SK-N-SH (cell line): ENCODE results near the gene NEAT1. TPM values are rescaled to one million over a fixed set of nuclear protein-coding genes. Genes with fewer than 3 reads are reported as not detected.

Experiments used
- CTCF ChIA-PET: fragments of 300-600, 350-600 bp; formaldehyde crosslinking; extraction: SDS; loops from one replicate; lab custom pipeline; 2021; lab: Yijun Ruan, JAX
- POLR2A ChIA-PET: fragments of 350-600 bp; sonication (Branson Sonifier 250); formaldehyde crosslinking; extraction: SDS; loops from one replicate; lab custom pipeline; 2020; ENCODE audit warnings: antibody characterized with exemption, inconsistent platforms; lab: Yijun Ruan, JAX
- DNase-seq: peaks from one replicate; pipeline ENCODE4 v3.0.0; 2012
- H2AFZ ChIP-seq: fragments of 200-600 bp; sonication (generic); 2 replicates; pipeline ENCODE4 v1.8.1; 2016; ENCODE audit warnings: antibody characterized with exemption, mild to moderate bottlenecking, low read depth
- H3F3A ChIP-seq: fragments of 200-600 bp; sonication (generic); replicated peaks from 2 replicates; pipeline ENCODE3; 2016; ENCODE audit warnings: antibody characterized with exemption, mild to moderate bottlenecking; ENCODE audit not compliant: insufficient read depth
- H3K27ac ChIP-seq, 2 experiments: fragments of 200-500 bp in 1 of 2; fragments of 200-600 bp in 1 of 2; sonication (Bioruptor generic) in 1 of 2; sonication (generic), shearing (Covaris generic) in 1 of 2; 2 replicates each; pipeline versions ENCODE4 v1.5.1 to v1.6.1; 2014 to 2016; ENCODE audit warnings: low read depth in 2 of 2, inconsistent platforms in 1 of 2, low read length in 1 of 2, mild to moderate bottlenecking in 1 of 2, mixed read lengths in 1 of 2
- H3K27me3 ChIP-seq: fragments of 200-600 bp; sonication (generic), shearing (Covaris generic); 2 replicates; pipeline ENCODE4 v1.6.1; 2016; ENCODE audit warnings: mixed run types; ENCODE audit not compliant: insufficient read depth
- H3K36me3 ChIP-seq, 2 experiments: fragments of 200-500 bp in 1 of 2; fragments of 200-600 bp in 1 of 2; sonication (Bioruptor generic) in 1 of 2; sonication (generic) in 1 of 2; replicated peaks in 1 of 2; 2 replicates each; pipeline versions ENCODE3 to v1.5.1; 2014 to 2016; ENCODE audit warnings: low read length in 1 of 2, mild to moderate bottlenecking in 1 of 2; ENCODE audit not compliant: insufficient read depth in 2 of 2, control insufficient read depth in 1 of 2
- H3K4me1 ChIP-seq, 2 experiments: fragments of 200-500 bp in 1 of 2; fragments of 200-600 bp in 1 of 2; sonication (Bioruptor generic) in 1 of 2; sonication (generic), shearing (Covaris generic) in 1 of 2; 2 replicates each; pipeline versions ENCODE4 v1.5.1 to v1.6.1; 2014 to 2016; ENCODE audit warnings: low read depth in 1 of 2, low read length in 1 of 2, mixed run types in 1 of 2; ENCODE audit not compliant: insufficient read depth in 2 of 2, control insufficient read depth in 1 of 2
- H3K4me2 ChIP-seq: fragments of 200-600 bp; sonication (generic), shearing (Covaris generic); 2 replicates; pipeline ENCODE4 v1.6.1; 2017; ENCODE audit warnings: mixed run types
- H3K4me3 ChIP-seq, 2 experiments: fragments of 200-500 bp in 1 of 2; fragments of 200-600 bp in 1 of 2; sonication (Bioruptor generic) in 1 of 2; sonication (generic), shearing (Covaris generic) in 1 of 2; 2 replicates each; pipeline versions ENCODE4 v1.5.1 to v1.8.1; 2014 to 2016; ENCODE audit warnings: low read depth in 2 of 2, inconsistent platforms in 1 of 2, low read length in 1 of 2, mild to moderate bottlenecking in 1 of 2, mixed read lengths in 1 of 2, moderate library complexity in 1 of 2
- H3K79me2 ChIP-seq: fragments of 200-600 bp; sonication (generic); 2 replicates; pipeline ENCODE4 v1.8.1; 2017; ENCODE audit warnings: mild to moderate bottlenecking; ENCODE audit not compliant: insufficient read depth
- H3K9ac ChIP-seq: fragments of 200-600 bp; sonication (generic); 2 replicates; pipeline ENCODE4 v1.6.1; 2017; ENCODE audit warnings: mixed run types
- H3K9me2 ChIP-seq: fragments of 200-600 bp; sonication (generic); 2 replicates; pipeline ENCODE4 v1.6.1; 2017; ENCODE audit warnings: mixed run types
- H3K9me3 ChIP-seq: fragments of 200-600 bp; sonication (generic); 2 replicates; pipeline ENCODE4 v1.6.1; 2017; ENCODE audit warnings: mixed run types, mild to moderate bottlenecking, moderate library complexity
- H4K20me1 ChIP-seq: fragments of 200-600 bp; sonication (generic); 2 replicates; pipeline ENCODE4 v1.6.1; 2017; ENCODE audit warnings: mild to moderate bottlenecking, mixed run types; ENCODE audit not compliant: insufficient read depth
- FOXM1 ChIP-seq: IDR thresholded peaks from 2 replicates; pipeline ENCODE4 v1.4.0; 2012; ENCODE audit warnings: low read depth, mild to moderate bottlenecking
- GABPA ChIP-seq: IDR thresholded peaks from 2 replicates; pipeline ENCODE4 v1.4.0; 2012; ENCODE audit warnings: low read depth, mild to moderate bottlenecking
- MEF2A ChIP-seq: IDR thresholded peaks from 2 replicates; pipeline ENCODE4 v1.4.0; 2012; ENCODE audit warnings: low read depth, borderline replicate concordance
- POLR2AphosphoS5 ChIP-seq: IDR thresholded peaks from 2 replicates; pipeline ENCODE4 v1.6.1; 2012; ENCODE audit warnings: low read depth, low read length
- RFX5 ChIP-seq: IDR thresholded peaks from 2 replicates; pipeline ENCODE4 v1.6.1; 2012; ENCODE audit warnings: mild to moderate bottlenecking, improper control_type of control experiment, low read length
- SIN3A ChIP-seq: IDR thresholded peaks from 2 replicates; pipeline ENCODE4 v1.6.1; 2012; ENCODE audit warnings: low read depth, mild to moderate bottlenecking, low read length, moderate library complexity, borderline replicate concordance
- SMC3 ChIP-seq: IDR thresholded peaks from 2 replicates; pipeline ENCODE4 v1.6.1; 2012; ENCODE audit warnings: low read depth, low read length, improper control_type of control experiment
- TCF12 ChIP-seq: IDR thresholded peaks from 2 replicates; pipeline ENCODE4 v1.4.0; 2012
- YY1 ChIP-seq: IDR thresholded peaks from 2 replicates; pipeline ENCODE4 v1.4.0; 2012; ENCODE audit warnings: low read depth, mild to moderate bottlenecking
- WGBS: methylation state at CpG from one replicate; pipeline ENCODE4 v1.1.6; 2017; ENCODE audit warnings: low lambda C conversion rate; 5-methylcytosine and 5-hydroxymethylcytosine counted together
- polyA plus RNA-seq, 3 experiments: library from polyadenylated mRNA; depleted of rRNA; stranded (reverse); fragments of >200 nt; gene quantifications; 2 replicates each; pipeline ENCODE4 v1.2.3, GENCODE V29; 2012
- TF ChIP-seq, protein P1 (sequence below): fragments of 150-350 bp; IDR thresholded peaks from 2 replicates; pipeline ENCODE4 v1.6.1; 2017; ENCODE audit warnings: antibody characterized with exemption, low read length, low read depth, borderline replicate concordance
- TF ChIP-seq, protein P2 (sequence below): fragments of 150-350 bp; IDR thresholded peaks from 2 replicates; pipeline ENCODE4 v1.6.1; 2016; ENCODE audit warnings: mild to moderate bottlenecking, low read depth, low read length
- TF ChIP-seq, protein P3 (sequence below): fragments of 200-600 bp; sonication (generic); IDR thresholded peaks from 2 replicates; pipeline ENCODE4 v1.6.1; 2017; ENCODE audit warnings: antibody characterized with exemption, mild to moderate bottlenecking, moderate library complexity
- TF ChIP-seq, protein P4 (sequence below): IDR thresholded peaks from 2 replicates; pipeline ENCODE4 v1.4.0; 2012; ENCODE audit warnings: low read depth, borderline replicate concordance
- TF ChIP-seq, protein P5 (sequence below): IDR thresholded peaks from 2 replicates; pipeline ENCODE4; 2012

The NEAT1 gene
- polyA plus RNA-seq, 1 of the 3 experiments (the other 2 are of a cell fraction) = 435 TPM

DNA sequence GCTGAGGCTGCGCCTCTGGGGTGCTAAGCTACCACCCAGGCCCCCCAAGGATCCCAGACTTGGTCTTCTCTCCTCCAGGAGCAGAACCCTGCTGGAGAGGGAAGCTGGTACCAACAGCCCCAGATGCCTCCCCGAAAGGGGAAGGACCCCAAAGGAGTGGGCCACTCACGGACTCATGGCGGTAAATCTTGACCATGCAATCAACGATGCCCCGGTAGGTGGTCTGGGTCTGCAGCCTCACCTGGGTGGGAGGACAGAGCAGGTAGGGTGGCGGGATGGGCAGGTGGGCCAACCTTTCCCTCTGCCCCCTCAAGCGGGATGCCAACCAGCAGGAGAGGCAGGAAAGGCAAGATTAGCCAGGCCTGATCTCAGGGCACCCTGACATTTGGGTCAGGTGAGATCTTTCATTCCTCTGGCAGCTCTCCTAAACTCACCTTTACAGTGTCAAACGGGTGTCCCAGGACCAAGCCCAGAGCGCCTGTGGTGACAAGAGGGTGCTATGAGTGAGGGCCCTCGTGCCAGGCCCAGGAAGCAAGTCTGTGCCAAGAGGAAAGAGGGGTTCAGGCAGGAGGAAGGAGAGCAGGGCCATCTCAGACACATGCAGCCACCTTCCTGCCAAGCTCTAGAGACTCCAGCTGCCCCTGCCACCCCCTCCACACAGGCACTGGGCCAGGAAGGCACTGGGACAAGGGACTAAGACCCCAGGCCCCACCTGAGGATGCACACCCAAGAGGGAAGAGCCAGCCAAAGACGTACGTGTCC lies 42.7 kb upstream of the NEAT1 start:
- DNase-seq = no peak
- 91% methylated on average over 4 of the region's 13 CpGs for WGBS
- no peaks in the 10 kb centered on the region for H3K36me3 ChIP-seq
- CTCF ChIA-PET = interaction anchor here (0.8 to 4.1 kb wide), 8 partner anchors 10 to 172 kb away, joined by 3 to 31 read pairs (median 6); no protein-coding TSS in a partner anchor
- no peak overlapping the region for H2AFZ ChIP-seq
- H3K79me2 ChIP-seq = peaks cover 17% of the 10 kb centered on the region
- no peaks in the 10 kb centered on the region for H3K9me2 ChIP-seq
- no peak overlapping the region for H3K9ac ChIP-seq
- H3K4me1 ChIP-seq = peaks cover 25 to 54% of the 10 kb centered on the region in 2 experiments; a peak in 3 of 4 replicates
- no peaks in the 10 kb centered on the region for H3K27me3 ChIP-seq
- no peak for TF ChIP-seq YY1
- no peak for TF ChIP-seq FOXM1
- TF ChIP-seq, protein P1, sequence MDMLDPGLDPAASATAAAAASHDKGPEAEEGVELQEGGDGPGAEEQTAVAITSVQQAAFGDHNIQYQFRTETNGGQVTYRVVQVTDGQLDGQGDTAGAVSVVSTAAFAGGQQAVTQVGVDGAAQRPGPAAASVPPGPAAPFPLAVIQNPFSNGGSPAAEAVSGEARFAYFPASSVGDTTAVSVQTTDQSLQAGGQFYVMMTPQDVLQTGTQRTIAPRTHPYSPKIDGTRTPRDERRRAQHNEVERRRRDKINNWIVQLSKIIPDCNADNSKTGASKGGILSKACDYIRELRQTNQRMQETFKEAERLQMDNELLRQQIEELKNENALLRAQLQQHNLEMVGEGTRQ = no peak
- no peak for TF ChIP-seq MEF2A
- no peak for TF ChIP-seq GABPA
- no peak for TF ChIP-seq SIN3A
- no peak for TF ChIP-seq POLR2AphosphoS5
- TF ChIP-seq TCF12 = no peak
- no peak overlapping the region for H3K4me3 ChIP-seq
- POLR2A ChIA-PET = interaction anchor here (0.8 kb wide), 1 partner anchor 45 kb away, joined by 3 read pairs; no protein-coding TSS in a partner anchor
- H3K27ac ChIP-seq = no peak overlapping the region
- no peak overlapping the region for H3K4me2 ChIP-seq
- H4K20me1 ChIP-seq = no peaks in the 10 kb centered on the region
- no peaks in the 10 kb centered on the region for H3K9me3 ChIP-seq
- peaks cover 31% of the 10 kb centered on the region for H3F3A ChIP-seq

DNA sequence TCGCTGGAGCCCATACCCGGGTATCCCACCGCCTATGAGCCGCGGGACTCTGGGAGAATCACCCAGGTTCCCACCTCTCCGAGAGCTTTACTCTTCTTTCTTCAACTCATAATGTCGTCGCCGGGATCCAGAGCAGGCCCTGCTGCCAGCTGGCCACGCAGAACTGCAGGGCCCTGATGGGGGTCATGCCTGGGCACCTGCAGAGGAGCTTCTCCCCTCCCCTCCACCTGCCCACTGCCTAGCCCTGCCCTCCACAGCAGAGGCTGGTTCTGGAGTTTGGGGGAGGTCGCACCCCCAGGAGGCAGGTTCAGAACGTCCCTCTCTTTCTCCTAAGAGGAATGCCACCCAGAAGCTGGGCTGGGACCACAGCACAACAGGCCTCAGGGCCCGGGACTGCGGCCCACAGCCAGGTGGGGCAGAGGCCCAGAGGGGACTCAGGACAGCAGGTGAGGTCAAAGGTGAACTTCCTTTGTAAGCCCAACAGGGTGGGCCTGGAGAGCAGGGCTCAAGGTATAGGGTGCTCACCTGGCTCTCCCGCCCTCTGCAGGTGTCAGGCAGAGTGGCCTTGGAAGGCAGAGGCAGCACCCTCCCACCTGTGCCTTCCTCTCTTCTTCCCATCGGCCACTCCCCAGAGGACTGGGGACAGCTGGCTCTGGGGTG lies 42.0 kb upstream of the NEAT1 start:
- Histone ChIP-seq H3K27ac (peak overlapping the region; percentile 48 to 99; a peak in 3 of 4 replicates), H3K36me3 (no peaks in the 10 kb centered on the region), H3K9ac (no peak overlapping the region), H3F3A (peaks cover 31% of the 10 kb centered on the region), H3K4me3 (no peak overlapping the region), H2AFZ (no peak overlapping the region), H4K20me1 (no peaks in the 10 kb centered on the region), H3K27me3 (no peaks in the 10 kb centered on the region), H3K79me2 (peaks cover 18% of the 10 kb centered on the region), H3K4me2 (no peak overlapping the region; the same call in 1 of the 2 replicates), H3K9me2 (no peaks in the 10 kb centered on the region), H3K4me1 (peaks cover 25 to 54% of the 10 kb centered on the region in 2 experiments; a peak in 3 of 4 replicates), H3K9me3 (no peaks in the 10 kb centered on the region)
- ChIA-PET POLR2A (no interaction called here), CTCF (interaction anchor here (1.5 to 4.1 kb wide), 4 partner anchors 36 to 171 kb away, joined by 4 to 31 read pairs (median 6); no protein-coding TSS in a partner anchor)
- 98% methylated on average over 14 of the region's 16 CpGs for WGBS
- TF ChIP-seq, protein P2, sequence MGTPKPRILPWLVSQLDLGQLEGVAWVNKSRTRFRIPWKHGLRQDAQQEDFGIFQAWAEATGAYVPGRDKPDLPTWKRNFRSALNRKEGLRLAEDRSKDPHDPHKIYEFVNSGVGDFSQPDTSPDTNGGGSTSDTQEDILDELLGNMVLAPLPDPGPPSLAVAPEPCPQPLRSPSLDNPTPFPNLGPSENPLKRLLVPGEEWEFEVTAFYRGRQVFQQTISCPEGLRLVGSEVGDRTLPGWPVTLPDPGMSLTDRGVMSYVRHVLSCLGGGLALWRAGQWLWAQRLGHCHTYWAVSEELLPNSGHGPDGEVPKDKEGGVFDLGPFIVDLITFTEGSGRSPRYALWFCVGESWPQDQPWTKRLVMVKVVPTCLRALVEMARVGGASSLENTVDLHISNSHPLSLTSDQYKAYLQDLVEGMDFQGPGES = no peak
- TF ChIP-seq MEF2A (no peak), SMC3 (no peak), FOXM1 (no peak), RFX5 (no peak), GABPA (no peak)
- TF ChIP-seq, protein P3, sequence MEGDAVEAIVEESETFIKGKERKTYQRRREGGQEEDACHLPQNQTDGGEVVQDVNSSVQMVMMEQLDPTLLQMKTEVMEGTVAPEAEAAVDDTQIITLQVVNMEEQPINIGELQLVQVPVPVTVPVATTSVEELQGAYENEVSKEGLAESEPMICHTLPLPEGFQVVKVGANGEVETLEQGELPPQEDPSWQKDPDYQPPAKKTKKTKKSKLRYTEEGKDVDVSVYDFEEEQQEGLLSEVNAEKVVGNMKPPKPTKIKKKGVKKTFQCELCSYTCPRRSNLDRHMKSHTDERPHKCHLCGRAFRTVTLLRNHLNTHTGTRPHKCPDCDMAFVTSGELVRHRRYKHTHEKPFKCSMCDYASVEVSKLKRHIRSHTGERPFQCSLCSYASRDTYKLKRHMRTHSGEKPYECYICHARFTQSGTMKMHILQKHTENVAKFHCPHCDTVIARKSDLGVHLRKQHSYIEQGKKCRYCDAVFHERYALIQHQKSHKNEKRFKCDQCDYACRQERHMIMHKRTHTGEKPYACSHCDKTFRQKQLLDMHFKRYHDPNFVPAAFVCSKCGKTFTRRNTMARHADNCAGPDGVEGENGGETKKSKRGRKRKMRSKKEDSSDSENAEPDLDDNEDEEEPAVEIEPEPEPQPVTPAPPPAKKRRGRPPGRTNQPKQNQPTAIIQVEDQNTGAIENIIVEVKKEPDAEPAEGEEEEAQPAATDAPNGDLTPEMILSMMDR = no peak
- TF ChIP-seq, protein P4, sequence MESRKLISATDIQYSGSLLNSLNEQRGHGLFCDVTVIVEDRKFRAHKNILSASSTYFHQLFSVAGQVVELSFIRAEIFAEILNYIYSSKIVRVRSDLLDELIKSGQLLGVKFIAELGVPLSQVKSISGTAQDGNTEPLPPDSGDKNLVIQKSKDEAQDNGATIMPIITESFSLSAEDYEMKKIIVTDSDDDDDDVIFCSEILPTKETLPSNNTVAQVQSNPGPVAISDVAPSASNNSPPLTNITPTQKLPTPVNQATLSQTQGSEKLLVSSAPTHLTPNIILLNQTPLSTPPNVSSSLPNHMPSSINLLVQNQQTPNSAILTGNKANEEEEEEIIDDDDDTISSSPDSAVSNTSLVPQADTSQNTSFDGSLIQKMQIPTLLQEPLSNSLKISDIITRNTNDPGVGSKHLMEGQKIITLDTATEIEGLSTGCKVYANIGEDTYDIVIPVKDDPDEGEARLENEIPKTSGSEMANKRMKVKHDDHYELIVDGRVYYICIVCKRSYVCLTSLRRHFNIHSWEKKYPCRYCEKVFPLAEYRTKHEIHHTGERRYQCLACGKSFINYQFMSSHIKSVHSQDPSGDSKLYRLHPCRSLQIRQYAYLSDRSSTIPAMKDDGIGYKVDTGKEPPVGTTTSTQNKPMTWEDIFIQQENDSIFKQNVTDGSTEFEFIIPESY = no peak
- TF ChIP-seq, protein P5, sequence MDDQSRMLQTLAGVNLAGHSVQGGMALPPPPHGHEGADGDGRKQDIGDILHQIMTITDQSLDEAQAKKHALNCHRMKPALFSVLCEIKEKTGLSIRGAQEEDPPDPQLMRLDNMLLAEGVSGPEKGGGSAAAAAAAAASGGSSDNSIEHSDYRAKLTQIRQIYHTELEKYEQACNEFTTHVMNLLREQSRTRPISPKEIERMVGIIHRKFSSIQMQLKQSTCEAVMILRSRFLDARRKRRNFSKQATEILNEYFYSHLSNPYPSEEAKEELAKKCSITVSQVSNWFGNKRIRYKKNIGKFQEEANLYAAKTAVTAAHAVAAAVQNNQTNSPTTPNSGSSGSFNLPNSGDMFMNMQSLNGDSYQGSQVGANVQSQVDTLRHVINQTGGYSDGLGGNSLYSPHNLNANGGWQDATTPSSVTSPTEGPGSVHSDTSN = no peak
- DNase-seq = no peak
